Esophagus squamous epithelium (tissue), 5 donors: Measurements from ENCODE around the gene GBX1. TPM values are rescaled to one million over a fixed set of nuclear protein-coding genes. Genes with fewer than 3 reads are reported as not detected.

Source experiments
- DNase-seq: peaks from one replicate; lab custom pipeline; 2025; lab: John Stamatoyannopoulos, UW
- H3K27ac ChIP-seq, 4 donors: fragments of 200-600 bp; sonication (generic); one replicate each; pipeline ENCODE4 v1.5.1; 2016 to 2019; ENCODE audit warnings: mild to moderate bottlenecking in 1 of 4
- H3K27me3 ChIP-seq, 4 donors: fragments of 200-600 bp; sonication (generic); 1 replicate in 3 of 4; 2 replicates in 1 of 4; pipeline versions ENCODE4 v1.5.1 to v1.6.0; 2017 to 2021; ENCODE audit warnings: antibody characterized with exemption in 1 of 4
- H3K36me3 ChIP-seq, 3 donors: fragments of 200-600 bp; sonication (generic); one replicate each; pipeline ENCODE4 v1.5.1; 2016 to 2019
- H3K4me1 ChIP-seq, 3 donors: fragments of 200-600 bp; sonication (generic); one replicate each; pipeline ENCODE4 v1.5.1; 2017 to 2019
- H3K4me3 ChIP-seq, 4 donors: fragments of 200-600 bp; sonication (generic); 1 replicate in 3 of 4; 2 replicates in 1 of 4; pipeline ENCODE4 v1.5.1; 2016 to 2019; ENCODE audit warnings: mild to moderate bottlenecking in 2 of 4, moderate library complexity in 1 of 4
- H3K9me3 ChIP-seq, 3 donors: fragments of 200-600 bp; sonication (generic); one replicate each; pipeline ENCODE4 v1.5.1; 2016 to 2019
- CTCF ChIP-seq, 6 experiments: fragments of 450-650 bp in 4 of 6; fragments of 200-600 bp in 2 of 6; sonication (generic) in 2 of 6; IDR thresholded peaks; one replicate each; pipeline ENCODE4 v1.5.1; 2016 to 2019; ENCODE audit warnings: antibody characterized with exemption in 6 of 6, mild to moderate bottlenecking in 4 of 6, moderate library complexity in 4 of 6
- POLR2A ChIP-seq, 4 donors: fragments of 450-650 bp; IDR thresholded peaks; one replicate each; pipeline ENCODE4 v1.6.1; 2017; ENCODE audit warnings: antibody characterized with exemption in 4 of 4, mild to moderate bottlenecking in 4 of 4, moderate library complexity in 3 of 4
- WGBS, 2 donors: methylation state at CpG; one replicate each; pipeline ENCODE4 v1.1.5; 2018; 5-methylcytosine and 5-hydroxymethylcytosine counted together
- intact Hi-C: fragments of 100-400 bp; cut with DNase I; formaldehyde crosslinking; loops from one replicate; pipeline ENCODE4 v1.15.0; 2022
- total RNA-seq, 4 donors: library from RNA; depleted of rRNA; stranded (reverse); fragments of >200 nt; gene quantifications; one replicate each; pipeline ENCODE4 v1.1.0, GENCODE V29; 2016
- donor health status: DM: yes; HTN: yes; CAD: no.

The GBX1 gene
- total RNA-seq, 4 donors from 2014 or later: not detected

- intact Hi-C loops: no loop called here
- TF ChIP-seq POLR2A (IDR thresholded peaks at IDR 0.05): no peak
- no peak for TF ChIP-seq CTCF (IDR thresholded peaks at IDR 0.05)
- H3K4me3 ChIP-seq: no peak overlapping the region
- H3K9me3 ChIP-seq: no peaks in the 10 kb centered on the region
- H3K4me1 ChIP-seq: no peaks in the 10 kb centered on the region
- no peak for DNase-seq
- WGBS, 2 donors: 91 to 94% methylated on average over 3 to 5 of the region's 11 CpGs
- no peaks in the 10 kb centered on the region for H3K27me3 ChIP-seq
- no peak overlapping the region for H3K27ac ChIP-seq
- H3K36me3 ChIP-seq: peaks cover 50 to 100% (median 67%) of the 10 kb centered on the region in 3 donors
Observed at GRCh38 chr7:151137791-151138152, 29.7 kb downstream of the GBX1 start.

GRCh38 chr7:151137076-151137675 lies 30.3 kb downstream of the GBX1 start:
- Histone ChIP-seq H3K9me3 (no peaks in the 10 kb centered on the region), H3K36me3 (peaks cover 50 to 100% (median 63%) of the 10 kb centered on the region in 3 donors), H3K27me3 (no peaks in the 10 kb centered on the region), H3K27ac (no peak overlapping the region), H3K4me3 (no peak overlapping the region), H3K4me1 (no peaks in the 10 kb centered on the region)
- WGBS, 2 donors: 82 to 92% methylated on average over 12 to 14 of the region's 22 CpGs
- intact Hi-C loops: no loop called here
- TF ChIP-seq CTCF (IDR thresholded peaks at IDR 0.05): no peak
- no peak for TF ChIP-seq POLR2A (IDR thresholded peaks at IDR 0.05)
- no peak for DNase-seq

- intact Hi-C loops: no loop called here
- WGBS, 2 donors: 89 to 91% methylated on average over 28 to 32 of the region's 33 CpGs
- DNase-seq: no peak
Observed at GRCh38 chr7:151135866-151136843, 31.3 kb downstream of the GBX1 start.

GRCh38 chr7:151135525-151135845 lies 32.0 kb downstream of the GBX1 start:
- peaks cover 56 to 100% (median 70%) of the 10 kb centered on the region in 3 donors for H3K36me3 ChIP-seq
- no peaks in the 10 kb centered on the region for H3K9me3 ChIP-seq
- 73 to 81% methylated on average over 3 of the region's 5 CpGs for WGBS, 2 donors
- H3K27me3 ChIP-seq: no peaks in the 10 kb centered on the region
- DNase-seq: no peak
- H3K4me1 ChIP-seq: no peaks in the 10 kb centered on the region
- TF ChIP-seq POLR2A (IDR thresholded peaks at IDR 0.05): no peak
- TF ChIP-seq CTCF (IDR thresholded peaks at IDR 0.05): no peak
- no peak overlapping the region for H3K27ac ChIP-seq
- intact Hi-C loops: no loop called here
- H3K4me3 ChIP-seq: no peak overlapping the region

More at GRCh38 chr7:151135866-151136843, 31.3 kb downstream of the GBX1 start:
- H3K4me1 ChIP-seq: no peaks in the 10 kb centered on the region
- H3K27me3 ChIP-seq: no peaks in the 10 kb centered on the region
- H3K36me3 ChIP-seq: peaks cover 56 to 100% (median 69%) of the 10 kb centered on the region in 3 donors
- H3K9me3 ChIP-seq: no peaks in the 10 kb centered on the region
- no peak overlapping the region for H3K27ac ChIP-seq
- H3K4me3 ChIP-seq: no peak overlapping the region
- TF ChIP-seq POLR2A (IDR thresholded peaks at IDR 0.05): no peak
- no peak for TF ChIP-seq CTCF (IDR thresholded peaks at IDR 0.05)
